GM21529 (cell line): Measurements from ENCODE around the gene PCDH12.
A peak's percentile ranks its signal among the peaks of the same experiment; 100 is the strongest.

Source experiments
- ATAC-seq: cut with Tn5 transposase; IDR thresholded peaks from one replicate; pipeline ENCODE4 v1.9.1; 2021; ENCODE audit not compliant: unreplicated experiment

The PCDH12 gene

GRCh38 chr5:141958113-141958512 lies at the start of gene PCDH12:
Gene PCDH12 (minus strand): TSS chr5:141958202. CDS start chr5:141957851, 351 bp downstream.
- no peak for ATAC-seq

- peak; percentile 9 for ATAC-seq
These were observed 49.2 kb upstream of the PCDH12 start for GRCh38 chr5:142007237-142007544.

- peak; percentile 67 for ATAC-seq
These were observed 48.6 kb upstream of the PCDH12 start for GRCh38 chr5:142006363-142007236.

- no peak for ATAC-seq
These were observed 45.3 kb upstream of the PCDH12 start for GRCh38 chr5:142003266-142003800.

GRCh38 chr5:142000704-142001484 lies 42.9 kb upstream of the PCDH12 start:
- ATAC-seq = no peak

GRCh38 chr5:142000173-142000572 lies 42.2 kb upstream of the PCDH12 start:
- ATAC-seq = no peak

GRCh38 chr5:141997358-141997960 lies 39.5 kb upstream of the PCDH12 start:
- no peak for ATAC-seq

GRCh38 chr5:141995656-141996055 lies 37.7 kb upstream of the PCDH12 start:
- no peak for ATAC-seq

- no peak for ATAC-seq
These were observed 36.6 kb upstream of the PCDH12 start for GRCh38 chr5:141994511-141995136.

GRCh38 chr5:141992349-141992963 lies 34.5 kb upstream of the PCDH12 start:
- ATAC-seq = peak; percentile 76

- ATAC-seq = no peak
These were observed 31.7 kb upstream of the PCDH12 start for GRCh38 chr5:141989720-141990119.

- no peak for ATAC-seq
These were observed 28.1 kb upstream of the PCDH12 start for GRCh38 chr5:141986072-141986471.

GRCh38 chr5:141982626-141983025 lies 24.6 kb upstream of the PCDH12 start:
- no peak for ATAC-seq

- no peak for ATAC-seq
These were observed 20.4 kb upstream of the PCDH12 start for GRCh38 chr5:141978389-141978788.

GRCh38 chr5:141976176-141976575 lies 18.2 kb upstream of the PCDH12 start:
- no peak for ATAC-seq

GRCh38 chr5:141973871-141974595 lies 16.0 kb upstream of the PCDH12 start:
- ATAC-seq = no peak

- peak; percentile 60 for ATAC-seq
These were observed 12.1 kb upstream of the PCDH12 start for GRCh38 chr5:141969783-141970771.

GRCh38 chr5:141968914-141969608 lies 11.1 kb upstream of the PCDH12 start, which contains the start of gene RNF14:
Gene RNF14 (plus strand): TSS chr5:141969105. CDS start chr5:141973589, 4,484 bp downstream.
- ATAC-seq = peak; percentile 90
